Right lobe of liver (tissue), 6 donors: Measurements from ENCODE around the gene HDGFL2. TPM values are rescaled to one million over a fixed set of nuclear protein-coding genes. Genes with fewer than 3 reads are reported as not detected.

Experiments
- ATAC-seq, 4 donors: fragments of 200-7000 bp; cut with Tn5 transposase; one replicate each; pipeline ENCODE4 v1.9.1; 2020; ENCODE audit warnings: mild to moderate bottlenecking in 4 of 4, moderate library complexity in 4 of 4
- DNase-seq, 3 donors: peaks; one replicate each; pipeline ENCODE4 v3.0.0-alpha.2; 2020
- H3K27ac ChIP-seq, 3 donors: fragments of 200-600 bp; one replicate each; pipeline ENCODE4 v1.8.0; 2022
- H3K27me3 ChIP-seq, 2 donors: fragments of 200-600 bp; one replicate each; pipeline ENCODE4 v1.8.0; 2022
- H3K36me3 ChIP-seq, 4 donors: fragments of 200-600 bp; sonication (generic) in 1 of 4; one replicate each; pipeline versions ENCODE4 v1.5.1 to v1.8.0; 2017 to 2022; ENCODE audit warnings: control low read depth in 1 of 4
- H3K4me1 ChIP-seq, 4 donors: fragments of 200-600 bp; sonication (generic) in 1 of 4; one replicate each; pipeline versions ENCODE4 v1.5.1 to v1.8.0; 2017 to 2022; ENCODE audit warnings: control low read depth in 1 of 4
- H3K4me3 ChIP-seq, 3 donors: fragments of 200-600 bp; one replicate each; pipeline ENCODE4 v1.8.0; 2022
- H3K9me3 ChIP-seq, 4 donors: fragments of 200-600 bp; sonication (generic) in 1 of 4; one replicate each; pipeline versions ENCODE4 v1.5.1 to v1.8.0; 2017 to 2022; ENCODE audit warnings: control low read depth in 1 of 4
- CTCF ChIP-seq, 4 donors: fragments of 200-600 bp in 3 of 4; fragments of 450-650 bp in 1 of 4; IDR thresholded peaks; one replicate each; pipeline versions ENCODE4 v1.5.1 to v1.8.0; 2016 to 2022; ENCODE audit warnings: antibody characterized with exemption in 4 of 4, mild to moderate bottlenecking in 2 of 4
- POLR2A ChIP-seq: fragments of 450-650 bp; IDR thresholded peaks from one replicate; pipeline ENCODE4 v1.6.1; 2017; ENCODE audit warnings: antibody characterized with exemption, mild to moderate bottlenecking
- WGBS: methylation state at CpG from one replicate; pipeline ENCODE4 v1.1.6; 2018; ENCODE audit warnings: low coverage, low lambda C conversion rate; ENCODE audit not compliant: insufficient coverage; ENCODE audit errors: missing lambda C conversion rate; 5-methylcytosine and 5-hydroxymethylcytosine counted together
- intact Hi-C, 2 donors: fragments of 100-400 bp; cut with DNase I; formaldehyde crosslinking; loops; one replicate each; pipeline versions ENCODE4 v1.11.2 to v1.14.1; 2022
- total RNA-seq, 6 experiments: library from RNA; depleted of rRNA in 2 of 6; stranded (reverse); fragments of >200 nt in 2 of 6; fragmentation: NEBNext Ultra II Directional in 3 of 6; extraction: Animal tissue kit (Norgen Biotek cat#: 25700) in 3 of 6; gene quantifications; one replicate each; pipeline versions ENCODE4 v1.1.0 to v1.2.4, GENCODE V29; 2016 to 2023
- donor health status: DM: no; HTN: yes; CAD: no.
- donor health status: DM: no; HTN: no; CAD: no.
- donor health status: DM: no; HTN: no; CAD: no.
- donor health status: DM: no; HTN: yes; CAD: no.
- donor health status: DM: no; HTN: yes; CAD: no.

Gene HDGFL2
- total RNA-seq, 6 experiments from 2014 or later, result 8.4 to 16.3 (median 14.0) TPM

GRCh38 chr19:4456843-4457653 lies 15.0 kb upstream of the HDGFL2 start:
- Histone ChIP-seq H3K36me3 (peaks cover 0 to 20% (median 4%) of the 10 kb centered on the region in 4 donors), H3K4me3 (peak overlapping the region; percentile 62 to 66 (median 65)), H3K4me1 (peaks cover 0 to 5% (median 0%) of the 10 kb centered on the region in 4 donors), H3K27ac (peak overlapping the region; percentile 57 to 73 (median 66)), H3K27me3 (no peaks in the 10 kb centered on the region), H3K9me3 (no peaks in the 10 kb centered on the region)
- intact Hi-C loops, result loop anchor here in 1 of 2 donors (10.0 kb wide), 1 partner anchor 52 kb away; the partner anchor contains the start of genes CHAF1A and SH3GL1
- DNase-seq, result peak in 2 of 3 donors; percentile 58 to 73
- 1% methylated on average over 45 of the region's 53 CpGs for WGBS
- peak; percentile 26 to 41 (median 31) for ATAC-seq
- TF ChIP-seq CTCF (IDR thresholded peaks at IDR 0.05) (no peak), POLR2A (no peak)

- Histone ChIP-seq H3K27me3 (no peaks in the 10 kb centered on the region), H3K4me1 (peaks cover 0 to 5% (median 0%) of the 10 kb centered on the region in 4 donors), H3K4me3 (peak within 1 kb of the TSS; percentile 62 to 66 (median 65)), H3K27ac (peak within 1 kb of the TSS; percentile 57 to 73 (median 66)), H3K9me3 (no peaks in the 10 kb centered on the region), H3K36me3 (peaks cover 0 to 13% (median 3%) of the 10 kb centered on the region in 4 donors)
- TF ChIP-seq POLR2A (no peak), CTCF (IDR thresholded peaks at IDR 0.05) (no peak)
- 11% methylated on average over 36 of the region's 52 CpGs for WGBS
- intact Hi-C loops, result loop anchor here in 1 of 2 donors (10.0 kb wide), 1 partner anchor 53 kb away; the partner anchor contains the start of genes CHAF1A and SH3GL1
- DNase-seq (peak; percentile 98 to 99 (median 99)), ATAC-seq (peak; percentile 94 to 97 (median 94))
Observed at GRCh38 chr19:4457654-4458395, 14.3 kb upstream of the HDGFL2 start, which contains the start of gene UBXN6. TSS of gene UBXN6 (minus strand) at chr19:4457794. CDS start at chr19:4457697, 97 bp downstream.

GRCh38 chr19:4464815-4465581 lies 7.1 kb upstream of the HDGFL2 start:
- ATAC-seq (no peak), DNase-seq (no peak)
- H3K27me3 ChIP-seq, result no peaks in the 10 kb centered on the region
- intact Hi-C loops, result no loop called here
- no peaks in the 10 kb centered on the region for H3K9me3 ChIP-seq
- H3K27ac ChIP-seq, result no peak overlapping the region
- TF ChIP-seq CTCF (IDR thresholded peaks at IDR 0.05) (no peak), POLR2A (no peak)
- H3K4me1 ChIP-seq, result no peaks in the 10 kb centered on the region
- H3K36me3 ChIP-seq, result no peaks in the 10 kb centered on the region
- H3K4me3 ChIP-seq, result no peak overlapping the region
- 68% methylated on average over 3 of the region's 8 CpGs for WGBS

GRCh38 chr19:4467835-4468234 lies 4.3 kb upstream of the HDGFL2 start:
- Histone ChIP-seq H3K27me3 (no peaks in the 10 kb centered on the region), H3K36me3 (no peaks in the 10 kb centered on the region), H3K4me3 (no peak overlapping the region), H3K9me3 (no peaks in the 10 kb centered on the region), H3K4me1 (peaks cover 0 to 4% (median 0%) of the 10 kb centered on the region in 4 donors), H3K27ac (no peak overlapping the region)
- ATAC-seq (no peak), DNase-seq (no peak)
- intact Hi-C loops, result no loop called here
- WGBS, result 93% methylated on average over 1 of the region's 3 CpGs
- TF ChIP-seq POLR2A, result no peak
- TF ChIP-seq CTCF (IDR thresholded peaks at IDR 0.05), result no peak
